ENCODE results near the gene PROK2.

PROK2 gene

GRCh38 chr3:71805199-71805598 is 20.3 kb upstream of the PROK2 start:
- TF ChIP-seq ZFX (IDR thresholded peaks at IDR 0.05) (no peak), CTCF (conservative IDR thresholded peaks at IDR 0.05) (no peak)
- no peak overlapping the region for H3K27ac ChIP-seq

GRCh38 chr3:71803248-71803647 is 18.3 kb upstream of the PROK2 start:
- TF ChIP-seq CTCF (conservative IDR thresholded peaks at IDR 0.05) = no peak
- H3K27ac ChIP-seq = no peak overlapping the region

- TF ChIP-seq ZFX (IDR thresholded peaks at IDR 0.05) = no peak
- no peak for TF ChIP-seq CTCF (conservative IDR thresholded peaks at IDR 0.05)
These were observed 17.0 kb upstream of the PROK2 start for GRCh38 chr3:71801986-71802385.

GRCh38 chr3:71800023-71800422 is 15.1 kb upstream of the PROK2 start:
- no peak overlapping the region for H3K27ac ChIP-seq
- TF ChIP-seq CTCF (conservative IDR thresholded peaks at IDR 0.05) (no peak), ZFX (IDR thresholded peaks at IDR 0.05) (no peak)

More at GRCh38 chr3:71801986-71802385, 17.0 kb upstream of the PROK2 start:
- no peak overlapping the region for H3K27ac ChIP-seq

GRCh38 chr3:71797455-71797854 is 12.5 kb upstream of the PROK2 start:
- no peak overlapping the region for H3K27ac ChIP-seq
- no peak for TF ChIP-seq CTCF (conservative IDR thresholded peaks at IDR 0.05)
- TF ChIP-seq ZFX (IDR thresholded peaks at IDR 0.05) = no peak

GRCh38 chr3:71796290-71796689 is 11.3 kb upstream of the PROK2 start:
- H3K27ac ChIP-seq = no peak overlapping the region
- TF ChIP-seq CTCF (conservative IDR thresholded peaks at IDR 0.05) (no peak), ZFX (IDR thresholded peaks at IDR 0.05) (no peak)

GRCh38 chr3:71791634-71792033 is 6.7 kb upstream of the PROK2 start:
- TF ChIP-seq CTCF (conservative IDR thresholded peaks at IDR 0.05) = no peak
- TF ChIP-seq ZFX (IDR thresholded peaks at IDR 0.05) = no peak
- no peak overlapping the region for H3K27ac ChIP-seq

All from C4-2B (cell line).